ENCODE results near the gene PLA2G6. TPM values are rescaled to one million over a fixed set of nuclear protein-coding genes. Genes with fewer than 3 reads are reported as not detected.

The PLA2G6 gene
- total RNA-seq, 2 experiments from 2014 or later: 48.8 to 50.2 TPM

- Mint-ChIP-seq H3K4me1 (ENCODE audit: low read depth) (peaks cover 12% of the 10 kb centered on the region), H3K27me3 (no peaks in the 10 kb centered on the region), H3K4me3 (peak overlapping the region; percentile 30), H3K27ac (no peak overlapping the region), H3K36me3 (ENCODE audit: low read depth) (no peaks in the 10 kb centered on the region), H3K9me3 (no peaks in the 10 kb centered on the region)
- Histone ChIP-seq H3K9me3 (ENCODE audit: control insufficient read depth in 1 of 2, insufficient read depth in 1 of 2, low read length in 2 of 2) (no peaks in the 10 kb centered on the region), H3K4me3 (ENCODE audit: low read length) (no peak overlapping the region), H3K4me1 (ENCODE audit: insufficient read depth, low read length) (peaks cover 16% of the 10 kb centered on the region), H3K27ac (ENCODE audit: low read depth in 1 of 2, low read length in 2 of 2) (no peak overlapping the region), H3K27me3 (ENCODE audit: control insufficient read depth in 1 of 2, insufficient read depth in 2 of 2, low read length in 2 of 2) (no peaks in the 10 kb centered on the region), H3K36me3 (ENCODE audit: insufficient read depth, low read length) (no peaks in the 10 kb centered on the region)
- ChIA-PET CTCF (no interaction called here), POLR2A (interaction anchor here (1.1 kb wide), 1 partner anchor 11 kb away, joined by 3 read pairs; no protein-coding TSS in a partner anchor)
- no peak for ATAC-seq (ENCODE audit: poor library complexity)
- no peak for DNase-seq
- TF ChIP-seq CTCF (IDR thresholded peaks at IDR 0.05): no peak
- intact Hi-C loops (cut with DNase I, micrococcal nuclease): loop anchor here in 1 of 2 experiments (10.0 kb wide), 1 partner anchor 98 kb away; the partner anchor contains the start of gene BAIAP2L2
Measured at GRCh38 chr22:38212442-38212841, 30.8 kb upstream of the PLA2G6 start.

GRCh38 chr22:38211556-38211955 lies 29.9 kb upstream of the PLA2G6 start:
- CTCF ChIA-PET: interaction anchor here (1.3 kb wide), 1 partner anchor 30 kb away, joined by 3 read pairs; the partner anchor contains the start of gene PLA2G6
- Histone ChIP-seq H3K4me3 (ENCODE audit: low read length) (no peak overlapping the region), H3K9me3 (ENCODE audit: control insufficient read depth in 1 of 2, insufficient read depth in 1 of 2, low read length in 2 of 2) (no peaks in the 10 kb centered on the region), H3K36me3 (ENCODE audit: insufficient read depth, low read length) (no peaks in the 10 kb centered on the region), H3K27ac (ENCODE audit: low read depth in 1 of 2, low read length in 2 of 2) (no peak overlapping the region), H3K4me1 (ENCODE audit: insufficient read depth, low read length) (peaks cover 16% of the 10 kb centered on the region), H3K27me3 (ENCODE audit: control insufficient read depth in 1 of 2, insufficient read depth in 2 of 2, low read length in 2 of 2) (no peaks in the 10 kb centered on the region)
- ATAC-seq (ENCODE audit: poor library complexity): no peak
- no peak for TF ChIP-seq CTCF (IDR thresholded peaks at IDR 0.05)
- Mint-ChIP-seq H3K4me1 (ENCODE audit: low read depth) (peaks cover 12% of the 10 kb centered on the region), H3K27me3 (no peaks in the 10 kb centered on the region), H3K9me3 (no peaks in the 10 kb centered on the region), H3K4me3 (no peak overlapping the region), H3K27ac (no peak overlapping the region), H3K36me3 (ENCODE audit: low read depth) (no peaks in the 10 kb centered on the region)
- intact Hi-C loops (cut with DNase I, micrococcal nuclease): loop anchor here in 1 of 2 experiments (10.0 kb wide), 1 partner anchor 97 kb away; the partner anchor contains the start of gene BAIAP2L2
- peak in 1 of 14 experiments; percentile 12 for DNase-seq
- POLR2A ChIA-PET: interaction anchor here (0.6 to 1.1 kb wide), 2 partner anchors 10 to 12 kb away, joined by 3 to 6 read pairs; no protein-coding TSS in a partner anchor

GRCh38 chr22:38208551-38208968 lies 26.9 kb upstream of the PLA2G6 start:
- H3K27ac Mint-ChIP-seq: no peak overlapping the region
- CTCF ChIA-PET: no interaction called here
- peak in 1 of 14 experiments; percentile 27 for DNase-seq

More at GRCh38 chr22:38208551-38208968, 26.9 kb upstream of the PLA2G6 start:
- no peak for TF ChIP-seq CTCF (IDR thresholded peaks at IDR 0.05)
- no peak overlapping the region for H3K27ac ChIP-seq (ENCODE audit: low read depth in 1 of 2, low read length in 2 of 2)
- POLR2A ChIA-PET: no interaction called here
- intact Hi-C loops (cut with DNase I, micrococcal nuclease): loop anchor here in 1 of 2 experiments (10.0 kb wide), 1 partner anchor 56 kb away; no protein-coding TSS in a partner anchor
- no peaks in the 10 kb centered on the region for H3K27me3 ChIP-seq (ENCODE audit: control insufficient read depth in 1 of 2, insufficient read depth in 2 of 2, low read length in 2 of 2)
- no peaks in the 10 kb centered on the region for H3K9me3 ChIP-seq (ENCODE audit: control insufficient read depth in 1 of 2, insufficient read depth in 1 of 2, low read length in 2 of 2)
- H3K4me1 ChIP-seq (ENCODE audit: insufficient read depth, low read length): peaks cover 16% of the 10 kb centered on the region
- Mint-ChIP-seq H3K27me3 (no peaks in the 10 kb centered on the region), H3K4me1 (ENCODE audit: low read depth) (peaks cover 20% of the 10 kb centered on the region), H3K36me3 (ENCODE audit: low read depth) (no peaks in the 10 kb centered on the region), H3K4me3 (no peak overlapping the region), H3K9me3 (no peaks in the 10 kb centered on the region)
- no peaks in the 10 kb centered on the region for H3K36me3 ChIP-seq (ENCODE audit: insufficient read depth, low read length)
- H3K4me3 ChIP-seq (ENCODE audit: low read length): no peak overlapping the region
- no peak for ATAC-seq (ENCODE audit: poor library complexity)

Data from CD4-positive, alpha-beta T cell (primary cell).